ENCODE results near the gene CAVIN2. TPM values are rescaled to one million over a fixed set of nuclear protein-coding genes. Genes with fewer than 3 reads are reported as not detected.

CAVIN2 gene
- total RNA-seq, 1 experiment from 2014 or later: 0.28 TPM

Other genes starting within 250 kb of the CAVIN2 start
- 5.2 to 6.3 TPM (median 5.8 TPM) in 3 replicates for gene NABP1, start 169.0 kb downstream of the CAVIN2 start, total RNA-seq (2021)